ENCODE results near the gene FMC1.
"Not testable (repeated sequence)": the region's sequence is repeated elsewhere in the genome, so short reads cannot be mapped to it uniquely, and the experiment has no call there.

FMC1 gene

GRCh38 chr7:139324709-139325108, 16.4 kb upstream of the FMC1 start:
- H2BK15ac ChIP-seq (replicated peaks; ENCODE audit: low read depth); H3K27ac ChIP-seq (ENCODE audit: low read depth, low read length); H3K27me3 ChIP-seq (ENCODE audit: insufficient read depth, low read length, poor library complexity); H3K36me3 ChIP-seq (ENCODE audit: control insufficient read depth, insufficient read depth, low read length); H3K79me2 ChIP-seq (ENCODE audit: control insufficient read depth, insufficient read depth, low read length); H4K8ac ChIP-seq (ENCODE audit: low read depth, low read length); H3K4me1 ChIP-seq (ENCODE audit: control insufficient read depth, low read depth, low read length); H2BK5ac ChIP-seq (ENCODE audit: low read length); DNase-seq; H2AK5ac ChIP-seq (ENCODE audit: low read length); H3K4me3 ChIP-seq (ENCODE audit: low read length); H3K4me2 ChIP-seq (ENCODE audit: low read length); H3K4ac ChIP-seq (ENCODE audit: low read depth, low read length); H4K5ac ChIP-seq (ENCODE audit: low read length); H3K79me1 ChIP-seq (ENCODE audit: low read length); H3K56ac ChIP-seq (ENCODE audit: low read length); H3K18ac ChIP-seq (ENCODE audit: low read length); H2BK120ac ChIP-seq (ENCODE audit: low read depth, low read length); H3K9ac ChIP-seq (ENCODE audit: low read length); H3K23ac ChIP-seq (ENCODE audit: low read length): not testable (repeated sequence)
- WGBS (ENCODE audit: extremely low coverage, insufficient coverage, low lambda C conversion rate): no CpG with 5 or more reads among the region's 11 CpGs

- Histone ChIP-seq H3K36me3 (ENCODE audit: control insufficient read depth, insufficient read depth, low read length) (no peaks in the 10 kb centered on the region), H3K79me2 (ENCODE audit: control insufficient read depth, insufficient read depth, low read length) (no peaks in the 10 kb centered on the region), H3K27ac (ENCODE audit: low read depth, low read length) (no peak overlapping the region), H3K27me3 (ENCODE audit: insufficient read depth, low read length, poor library complexity) (peaks cover 2% of the 10 kb centered on the region), H3K4ac (ENCODE audit: low read depth, low read length) (no peak overlapping the region), H3K18ac (ENCODE audit: low read length) (no peak overlapping the region), H3K79me1 (ENCODE audit: low read length) (no peaks in the 10 kb centered on the region), H2BK15ac (replicated peaks; ENCODE audit: low read depth) (no peak overlapping the region), H3K9ac (ENCODE audit: low read length) (no peak overlapping the region), H4K5ac (ENCODE audit: low read length) (no peak overlapping the region), H3K4me3 (ENCODE audit: low read length) (no peak overlapping the region), H2BK5ac (ENCODE audit: low read length) (no peak overlapping the region), H4K8ac (ENCODE audit: low read depth, low read length) (no peak overlapping the region), H3K23ac (ENCODE audit: low read length) (no peak overlapping the region), H3K4me1 (ENCODE audit: control insufficient read depth, low read depth, low read length) (no peaks in the 10 kb centered on the region), H3K56ac (ENCODE audit: low read length) (no peak overlapping the region), H3K4me2 (ENCODE audit: low read length) (no peak overlapping the region), H2BK120ac (ENCODE audit: low read depth, low read length) (no peak overlapping the region), H2AK5ac (ENCODE audit: low read length) (no peak overlapping the region)
- DNase-seq: no peak
- WGBS (ENCODE audit: extremely low coverage, insufficient coverage, low lambda C conversion rate): no CpG with 5 or more reads among the region's 2 CpGs
Observed at GRCh38 chr7:139328375-139328774, 12.8 kb upstream of the FMC1 start.

GRCh38 chr7:139329119-139329518, 12.0 kb upstream of the FMC1 start:
- Histone ChIP-seq H2BK15ac (replicated peaks; ENCODE audit: low read depth) (no peak overlapping the region), H3K4me2 (ENCODE audit: low read length) (no peak overlapping the region), H3K79me2 (ENCODE audit: control insufficient read depth, insufficient read depth, low read length) (no peaks in the 10 kb centered on the region), H3K79me1 (ENCODE audit: low read length) (no peaks in the 10 kb centered on the region), H2BK5ac (ENCODE audit: low read length) (no peak overlapping the region), H3K23ac (ENCODE audit: low read length) (no peak overlapping the region), H3K27ac (ENCODE audit: low read depth, low read length) (no peak overlapping the region), H3K4me3 (ENCODE audit: low read length) (no peak overlapping the region), H4K5ac (ENCODE audit: low read length) (no peak overlapping the region), H2AK5ac (ENCODE audit: low read length) (no peak overlapping the region), H3K9ac (ENCODE audit: low read length) (no peak overlapping the region), H3K18ac (ENCODE audit: low read length) (no peak overlapping the region), H3K56ac (ENCODE audit: low read length) (no peak overlapping the region), H3K36me3 (ENCODE audit: control insufficient read depth, insufficient read depth, low read length) (no peaks in the 10 kb centered on the region), H3K27me3 (ENCODE audit: insufficient read depth, low read length, poor library complexity) (no peaks in the 10 kb centered on the region), H3K4me1 (ENCODE audit: control insufficient read depth, low read depth, low read length) (no peaks in the 10 kb centered on the region), H4K8ac (ENCODE audit: low read depth, low read length) (no peak overlapping the region), H3K4ac (ENCODE audit: low read depth, low read length) (no peak overlapping the region), H2BK120ac (ENCODE audit: low read depth, low read length) (no peak overlapping the region)
- no CpG with 5 or more reads among the region's 2 CpGs for WGBS (ENCODE audit: extremely low coverage, insufficient coverage, low lambda C conversion rate)
- DNase-seq: no peak

- no peaks in the 10 kb centered on the region for H3K27me3 ChIP-seq (ENCODE audit: insufficient read depth, low read length, poor library complexity)
- no peak overlapping the region for H3K56ac ChIP-seq (ENCODE audit: low read length)
- no peak overlapping the region for H2BK15ac ChIP-seq (replicated peaks; ENCODE audit: low read depth)
- H3K9ac ChIP-seq (ENCODE audit: low read length): no peak overlapping the region
- H3K27ac ChIP-seq (ENCODE audit: low read depth, low read length): no peak overlapping the region
- no peak overlapping the region for H3K23ac ChIP-seq (ENCODE audit: low read length)
- H3K4me2 ChIP-seq (ENCODE audit: low read length): no peak overlapping the region
- no peaks in the 10 kb centered on the region for H3K79me2 ChIP-seq (ENCODE audit: control insufficient read depth, insufficient read depth, low read length)
- no CpG with 5 or more reads among the region's 3 CpGs for WGBS (ENCODE audit: extremely low coverage, insufficient coverage, low lambda C conversion rate)
- no peaks in the 10 kb centered on the region for H3K79me1 ChIP-seq (ENCODE audit: low read length)
- no peak overlapping the region for H3K4ac ChIP-seq (ENCODE audit: low read depth, low read length)
- no peaks in the 10 kb centered on the region for H3K4me1 ChIP-seq (ENCODE audit: control insufficient read depth, low read depth, low read length)
- no peak for DNase-seq
- no peak overlapping the region for H4K8ac ChIP-seq (ENCODE audit: low read depth, low read length)
- no peak overlapping the region for H3K18ac ChIP-seq (ENCODE audit: low read length)
- no peak overlapping the region for H2AK5ac ChIP-seq (ENCODE audit: low read length)
- no peak overlapping the region for H4K5ac ChIP-seq (ENCODE audit: low read length)
- no peak overlapping the region for H2BK5ac ChIP-seq (ENCODE audit: low read length)
- no peaks in the 10 kb centered on the region for H3K36me3 ChIP-seq (ENCODE audit: control insufficient read depth, insufficient read depth, low read length)
- H2BK120ac ChIP-seq (ENCODE audit: low read depth, low read length): no peak overlapping the region
- no peak overlapping the region for H3K4me3 ChIP-seq (ENCODE audit: low read length)
Observed at GRCh38 chr7:139330333-139331030, 10.7 kb upstream of the FMC1 start.

- Histone ChIP-seq H2BK120ac (ENCODE audit: low read depth, low read length) (no peak overlapping the region), H2BK15ac (replicated peaks; ENCODE audit: low read depth) (no peak overlapping the region), H3K27me3 (ENCODE audit: insufficient read depth, low read length, poor library complexity) (no peaks in the 10 kb centered on the region), H2BK5ac (ENCODE audit: low read length) (no peak overlapping the region), H3K27ac (ENCODE audit: low read depth, low read length) (no peak overlapping the region), H3K9ac (ENCODE audit: low read length) (no peak overlapping the region), H3K4ac (ENCODE audit: low read depth, low read length) (no peak overlapping the region), H3K79me1 (ENCODE audit: low read length) (no peaks in the 10 kb centered on the region), H4K8ac (ENCODE audit: low read depth, low read length) (no peak overlapping the region), H3K4me1 (ENCODE audit: control insufficient read depth, low read depth, low read length) (no peaks in the 10 kb centered on the region), H3K56ac (ENCODE audit: low read length) (no peak overlapping the region), H3K36me3 (ENCODE audit: control insufficient read depth, insufficient read depth, low read length) (no peaks in the 10 kb centered on the region), H3K4me2 (ENCODE audit: low read length) (no peak overlapping the region), H3K79me2 (ENCODE audit: control insufficient read depth, insufficient read depth, low read length) (no peaks in the 10 kb centered on the region), H3K23ac (ENCODE audit: low read length) (no peak overlapping the region), H4K5ac (ENCODE audit: low read length) (no peak overlapping the region), H3K4me3 (ENCODE audit: low read length) (no peak overlapping the region), H2AK5ac (ENCODE audit: low read length) (no peak overlapping the region), H3K18ac (ENCODE audit: low read length) (no peak overlapping the region)
- WGBS (ENCODE audit: extremely low coverage, insufficient coverage, low lambda C conversion rate): no CpG with 5 or more reads among the region's 5 CpGs
- no peak for DNase-seq
Observed at GRCh38 chr7:139332697-139333359, 8.3 kb upstream of the FMC1 start.

- not testable (repeated sequence) for H3K9ac ChIP-seq (ENCODE audit: low read length); DNase-seq; H3K23ac ChIP-seq (ENCODE audit: low read length); H3K4ac ChIP-seq (ENCODE audit: low read depth, low read length); H3K56ac ChIP-seq (ENCODE audit: low read length); H2BK120ac ChIP-seq (ENCODE audit: low read depth, low read length); H3K4me3 ChIP-seq (ENCODE audit: low read length); H3K4me1 ChIP-seq (ENCODE audit: control insufficient read depth, low read depth, low read length); H2BK15ac ChIP-seq (replicated peaks; ENCODE audit: low read depth); H3K79me2 ChIP-seq (ENCODE audit: control insufficient read depth, insufficient read depth, low read length); H3K36me3 ChIP-seq (ENCODE audit: control insufficient read depth, insufficient read depth, low read length); H3K27ac ChIP-seq (ENCODE audit: low read depth, low read length); H3K27me3 ChIP-seq (ENCODE audit: insufficient read depth, low read length, poor library complexity); H3K4me2 ChIP-seq (ENCODE audit: low read length); H4K8ac ChIP-seq (ENCODE audit: low read depth, low read length); H3K18ac ChIP-seq (ENCODE audit: low read length); H2AK5ac ChIP-seq (ENCODE audit: low read length); H3K79me1 ChIP-seq (ENCODE audit: low read length); H4K5ac ChIP-seq (ENCODE audit: low read length); H2BK5ac ChIP-seq (ENCODE audit: low read length)
- no CpG with 5 or more reads among the region's 13 CpGs for WGBS (ENCODE audit: extremely low coverage, insufficient coverage, low lambda C conversion rate)
Observed at GRCh38 chr7:139333443-139333842, 7.7 kb upstream of the FMC1 start.

All from mesendoderm (in vitro differentiated cells).